Measurements from ENCODE around the gene ACAP3.

DNA sequence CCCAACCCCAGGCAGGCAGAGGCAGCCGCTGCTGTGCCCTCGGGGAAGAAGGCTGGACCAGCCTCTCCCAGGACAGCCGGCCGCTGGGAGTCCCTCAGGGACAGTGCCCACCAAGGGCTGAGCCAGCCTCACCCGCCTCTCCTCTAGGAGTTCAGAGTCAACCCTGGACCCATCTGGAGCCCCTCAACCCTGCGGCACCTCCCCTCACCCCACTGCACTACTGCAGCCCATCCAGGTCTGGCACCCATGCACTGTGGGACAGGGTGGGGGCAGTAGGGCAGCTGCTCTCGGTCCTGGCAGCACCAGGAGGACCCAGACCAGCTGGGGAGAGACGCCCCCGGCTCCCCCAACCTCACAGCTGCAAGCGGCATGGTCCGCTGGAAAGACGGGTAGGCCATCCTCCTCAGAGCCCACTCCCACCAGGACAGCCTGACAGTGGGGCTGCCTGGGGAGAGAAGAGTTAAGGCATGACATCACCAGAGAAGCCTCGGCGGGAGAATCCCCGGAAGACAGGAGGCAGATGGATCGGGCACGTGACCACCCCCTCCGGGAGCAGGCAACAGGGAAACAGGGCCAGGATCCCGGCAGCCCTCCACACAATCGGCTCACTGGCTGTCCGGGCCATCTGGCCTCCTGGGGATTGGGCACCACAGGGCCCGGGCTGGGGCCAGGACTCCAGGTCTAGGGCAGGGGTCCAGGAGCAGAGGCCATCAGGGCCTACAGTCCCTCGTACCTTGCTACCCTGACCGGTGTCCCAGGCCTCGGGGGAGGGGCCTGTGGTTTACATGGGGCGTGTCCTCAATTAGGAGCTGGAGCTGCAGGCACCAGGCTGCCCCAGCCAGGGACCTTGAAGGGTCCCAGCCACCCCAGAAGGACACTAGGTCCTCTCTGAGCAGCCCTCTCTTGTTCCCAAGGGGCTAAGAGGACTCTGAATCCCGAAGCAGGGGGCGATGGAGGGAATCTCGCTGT lies 3.1 kb downstream of the ACAP3 start:
- TF ChIP-seq, protein P1, sequence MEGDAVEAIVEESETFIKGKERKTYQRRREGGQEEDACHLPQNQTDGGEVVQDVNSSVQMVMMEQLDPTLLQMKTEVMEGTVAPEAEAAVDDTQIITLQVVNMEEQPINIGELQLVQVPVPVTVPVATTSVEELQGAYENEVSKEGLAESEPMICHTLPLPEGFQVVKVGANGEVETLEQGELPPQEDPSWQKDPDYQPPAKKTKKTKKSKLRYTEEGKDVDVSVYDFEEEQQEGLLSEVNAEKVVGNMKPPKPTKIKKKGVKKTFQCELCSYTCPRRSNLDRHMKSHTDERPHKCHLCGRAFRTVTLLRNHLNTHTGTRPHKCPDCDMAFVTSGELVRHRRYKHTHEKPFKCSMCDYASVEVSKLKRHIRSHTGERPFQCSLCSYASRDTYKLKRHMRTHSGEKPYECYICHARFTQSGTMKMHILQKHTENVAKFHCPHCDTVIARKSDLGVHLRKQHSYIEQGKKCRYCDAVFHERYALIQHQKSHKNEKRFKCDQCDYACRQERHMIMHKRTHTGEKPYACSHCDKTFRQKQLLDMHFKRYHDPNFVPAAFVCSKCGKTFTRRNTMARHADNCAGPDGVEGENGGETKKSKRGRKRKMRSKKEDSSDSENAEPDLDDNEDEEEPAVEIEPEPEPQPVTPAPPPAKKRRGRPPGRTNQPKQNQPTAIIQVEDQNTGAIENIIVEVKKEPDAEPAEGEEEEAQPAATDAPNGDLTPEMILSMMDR (conservative IDR thresholded peaks at IDR 0.05; ENCODE audit: low read depth, low read length) = no peak
- TF ChIP-seq FOS (IDR thresholded peaks at IDR 0.05; ENCODE audit: low read depth, low read length) (no peak), POLR2A (IDR thresholded peaks at IDR 0.05; ENCODE audit: low read depth, low read length) (peak; percentile 53; the same call in 1 of the 2 replicates), CHD1 (IDR thresholded peaks at IDR 0.05; ENCODE audit: low read depth, low read length) (no peak), MAZ (IDR thresholded peaks at IDR 0.05; ENCODE audit: borderline replicate concordance, low read depth, low read length) (peak; percentile 95), RAD21 (IDR thresholded peaks at IDR 0.05; ENCODE audit: low read length) (no peak), MAFK (IDR thresholded peaks at IDR 0.05; ENCODE audit: low read depth, low read length) (no peak), RFX5 (IDR thresholded peaks at IDR 0.05; ENCODE audit: low read depth, low read length) (no peak)
- TF ChIP-seq, protein P2, sequence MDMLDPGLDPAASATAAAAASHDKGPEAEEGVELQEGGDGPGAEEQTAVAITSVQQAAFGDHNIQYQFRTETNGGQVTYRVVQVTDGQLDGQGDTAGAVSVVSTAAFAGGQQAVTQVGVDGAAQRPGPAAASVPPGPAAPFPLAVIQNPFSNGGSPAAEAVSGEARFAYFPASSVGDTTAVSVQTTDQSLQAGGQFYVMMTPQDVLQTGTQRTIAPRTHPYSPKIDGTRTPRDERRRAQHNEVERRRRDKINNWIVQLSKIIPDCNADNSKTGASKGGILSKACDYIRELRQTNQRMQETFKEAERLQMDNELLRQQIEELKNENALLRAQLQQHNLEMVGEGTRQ (IDR thresholded peaks at IDR 0.05; ENCODE audit: low read depth, low read length) = peak; percentile 98
